ENCODE measurements around the gene COL5A2.

Gene COL5A2

GRCh38 chr2:189176516-189176915, 3.0 kb downstream of the COL5A2 start:
- Histone ChIP-seq H3K79me2 (ENCODE audit: insufficient read depth, low read length) (no peaks in the 10 kb centered on the region), H3K9ac (ENCODE audit: low read length) (no peak overlapping the region), H3K4me3 (ENCODE audit: insufficient read depth, low read length, poor library complexity, severe bottlenecking) (no peak overlapping the region), H3F3A (ENCODE audit: insufficient read depth) (no peaks in the 10 kb centered on the region), H3K27me3 (ENCODE audit: low read length) (no peaks in the 10 kb centered on the region), H3K9me3 (ENCODE audit: insufficient read depth, low read length) (no peaks in the 10 kb centered on the region), H3K27ac (ENCODE audit: low read depth, low read length) (no peak overlapping the region), H2AFZ (ENCODE audit: low read depth, low read length, severe bottlenecking) (no peak overlapping the region), H3K9me2 (replicated peaks; ENCODE audit: insufficient read depth, low read length) (no peaks in the 10 kb centered on the region), H4K20me1 (ENCODE audit: low read depth, low read length) (no peaks in the 10 kb centered on the region), H3K4me2 (ENCODE audit: low read depth, low read length, poor library complexity, severe bottlenecking) (no peak overlapping the region), H3K36me3 (ENCODE audit: low read length) (no peaks in the 10 kb centered on the region)
- TF ChIP-seq EZH2phosphoT487 (conservative IDR thresholded peaks at IDR 0.05; ENCODE audit: low read length) (no peak), CTCF (IDR thresholded peaks at IDR 0.05; ENCODE audit: insufficient read depth, low read length, poor library complexity, severe bottlenecking) (no peak)

- H3K9me2 ChIP-seq (replicated peaks; ENCODE audit: insufficient read depth, low read length), result no peaks in the 10 kb centered on the region
- no peaks in the 10 kb centered on the region for H3K36me3 ChIP-seq (ENCODE audit: low read length)
- H3K27me3 ChIP-seq (ENCODE audit: low read length), result no peaks in the 10 kb centered on the region
- H3K9me3 ChIP-seq (ENCODE audit: insufficient read depth, low read length), result no peaks in the 10 kb centered on the region
- no peaks in the 10 kb centered on the region for H3F3A ChIP-seq (ENCODE audit: insufficient read depth)
- H3K4me2 ChIP-seq (ENCODE audit: low read depth, low read length, poor library complexity, severe bottlenecking), result no peak overlapping the region
- H4K20me1 ChIP-seq (ENCODE audit: low read depth, low read length), result no peaks in the 10 kb centered on the region
- no peak overlapping the region for H3K9ac ChIP-seq (ENCODE audit: low read length)
- TF ChIP-seq EZH2phosphoT487 (conservative IDR thresholded peaks at IDR 0.05; ENCODE audit: low read length) (no peak), CTCF (IDR thresholded peaks at IDR 0.05; ENCODE audit: insufficient read depth, low read length, poor library complexity, severe bottlenecking) (no peak)
- no peak overlapping the region for H2AFZ ChIP-seq (ENCODE audit: low read depth, low read length, severe bottlenecking)
- H3K4me3 ChIP-seq (ENCODE audit: insufficient read depth, low read length, poor library complexity, severe bottlenecking), result no peak overlapping the region
- H3K79me2 ChIP-seq (ENCODE audit: insufficient read depth, low read length), result no peaks in the 10 kb centered on the region
- H3K27ac ChIP-seq (ENCODE audit: low read depth, low read length), result no peak overlapping the region
Measured at GRCh38 chr2:189175869-189176433, 3.6 kb downstream of the COL5A2 start.

GRCh38 chr2:189171956-189172609, 7.5 kb downstream of the COL5A2 start:
- Histone ChIP-seq H3K9me3 (ENCODE audit: insufficient read depth, low read length) (no peaks in the 10 kb centered on the region), H2AFZ (ENCODE audit: low read depth, low read length, severe bottlenecking) (no peak overlapping the region), H3K9ac (ENCODE audit: low read length) (no peak overlapping the region), H3F3A (ENCODE audit: insufficient read depth) (no peaks in the 10 kb centered on the region), H4K20me1 (ENCODE audit: low read depth, low read length) (no peaks in the 10 kb centered on the region), H3K4me3 (ENCODE audit: insufficient read depth, low read length, poor library complexity, severe bottlenecking) (no peak overlapping the region), H3K4me2 (ENCODE audit: low read depth, low read length, poor library complexity, severe bottlenecking) (no peak overlapping the region), H3K9me2 (replicated peaks; ENCODE audit: insufficient read depth, low read length) (no peaks in the 10 kb centered on the region), H3K27ac (ENCODE audit: low read depth, low read length) (no peak overlapping the region), H3K79me2 (ENCODE audit: insufficient read depth, low read length) (no peaks in the 10 kb centered on the region), H3K27me3 (ENCODE audit: low read length) (no peaks in the 10 kb centered on the region), H3K36me3 (ENCODE audit: low read length) (no peaks in the 10 kb centered on the region)
- no peak for TF ChIP-seq EZH2phosphoT487 (conservative IDR thresholded peaks at IDR 0.05; ENCODE audit: low read length)

- no peak overlapping the region for H3K9ac ChIP-seq (ENCODE audit: low read length)
- no peaks in the 10 kb centered on the region for H3K9me3 ChIP-seq (ENCODE audit: insufficient read depth, low read length)
- no peaks in the 10 kb centered on the region for H4K20me1 ChIP-seq (ENCODE audit: low read depth, low read length)
- H3K27ac ChIP-seq (ENCODE audit: low read depth, low read length), result no peak overlapping the region
- no peak overlapping the region for H3K4me2 ChIP-seq (ENCODE audit: low read depth, low read length, poor library complexity, severe bottlenecking)
- H3K27me3 ChIP-seq (ENCODE audit: low read length), result no peaks in the 10 kb centered on the region
- no peak overlapping the region for H3K4me3 ChIP-seq (ENCODE audit: insufficient read depth, low read length, poor library complexity, severe bottlenecking)
- no peaks in the 10 kb centered on the region for H3K79me2 ChIP-seq (ENCODE audit: insufficient read depth, low read length)
- H2AFZ ChIP-seq (ENCODE audit: low read depth, low read length, severe bottlenecking), result no peak overlapping the region
- TF ChIP-seq CTCF (IDR thresholded peaks at IDR 0.05; ENCODE audit: insufficient read depth, low read length, poor library complexity, severe bottlenecking) (no peak), EZH2phosphoT487 (conservative IDR thresholded peaks at IDR 0.05; ENCODE audit: low read length) (no peak)
- H3F3A ChIP-seq (ENCODE audit: insufficient read depth), result no peaks in the 10 kb centered on the region
- no peaks in the 10 kb centered on the region for H3K36me3 ChIP-seq (ENCODE audit: low read length)
- H3K9me2 ChIP-seq (replicated peaks; ENCODE audit: insufficient read depth, low read length), result no peaks in the 10 kb centered on the region
Measured at GRCh38 chr2:189168856-189169499, 10.6 kb downstream of the COL5A2 start.
